H9 (cell line): ENCODE measurements around the gene CCDC88C. TPM values are rescaled to one million over a fixed set of nuclear protein-coding genes. Genes with fewer than 3 reads are reported as not detected.

Experiments
- DNase-seq: peaks from one replicate; pipeline ENCODE4 v3.0.0-alpha.2; 2017
- H2AFZ ChIP-seq: one replicate; pipeline ENCODE4 v1.6.1; 2013; ENCODE audit warnings: mild to moderate bottlenecking, low read length, control low read depth, moderate library complexity
- H2AK5ac ChIP-seq: 2 replicates; pipeline ENCODE4 v1.6.1; 2013; ENCODE audit warnings: low read length, control low read depth, mixed read lengths; ENCODE audit not compliant: insufficient read length
- H2BK120ac ChIP-seq: one replicate; pipeline ENCODE4 v1.6.1; 2013; ENCODE audit warnings: low read depth, mild to moderate bottlenecking, low read length, control low read depth, inconsistent platforms; ENCODE audit not compliant: poor library complexity, severe bottlenecking
- H2BK12ac ChIP-seq: 2 replicates; pipeline ENCODE4 v1.6.1; 2013; ENCODE audit warnings: low read length, control low read depth, mixed read lengths, low read depth; ENCODE audit not compliant: insufficient read length
- H2BK15ac ChIP-seq: 2 replicates; pipeline ENCODE4 v1.6.1; 2013; ENCODE audit warnings: low read depth, low read length, control low read depth
- H2BK20ac ChIP-seq: one replicate; pipeline ENCODE4 v1.6.1; 2013; ENCODE audit warnings: low read depth, mild to moderate bottlenecking, low read length, control low read depth, inconsistent platforms; ENCODE audit not compliant: poor library complexity, severe bottlenecking
- H2BK5ac ChIP-seq: 2 replicates; pipeline ENCODE4 v1.6.1; 2013; ENCODE audit warnings: low read length, control low read depth, mixed read lengths; ENCODE audit not compliant: insufficient read length
- H3K14ac ChIP-seq: 2 replicates; pipeline ENCODE4 v1.6.1; 2013; ENCODE audit warnings: low read length, control low read depth; ENCODE audit not compliant: insufficient read depth
- H3K18ac ChIP-seq: 2 replicates; pipeline ENCODE4 v1.6.1; 2013; ENCODE audit warnings: low read depth, mild to moderate bottlenecking, mixed read lengths, low read length, control low read depth; ENCODE audit not compliant: insufficient read length
- H3K23ac ChIP-seq: 2 replicates; pipeline ENCODE4 v1.6.1; 2013; ENCODE audit warnings: low read length, control low read depth, mixed read lengths, low read depth; ENCODE audit not compliant: insufficient read length
- H3K23me2 ChIP-seq: 2 replicates; pipeline ENCODE4 v1.6.1; 2013; ENCODE audit warnings: low read depth, mild to moderate bottlenecking, mixed read lengths, low read length, control low read depth; ENCODE audit not compliant: insufficient read length, poor library complexity, severe bottlenecking
- H3K27ac ChIP-seq: 2 replicates; pipeline ENCODE4 v1.5.1; 2013; ENCODE audit warnings: low read length, control low read depth, mixed read lengths, low read depth; ENCODE audit not compliant: insufficient read length
- H3K27me3 ChIP-seq: 2 replicates; pipeline ENCODE4 v1.6.1; 2013; ENCODE audit warnings: low read length, control low read depth, inconsistent platforms; ENCODE audit not compliant: insufficient read depth
- H3K4ac ChIP-seq: 2 replicates; pipeline ENCODE4 v1.6.1; 2013; ENCODE audit warnings: low read depth, mild to moderate bottlenecking, control low read depth, inconsistent platforms, low read length, moderate library complexity
- H3K4me1 ChIP-seq: 2 replicates; pipeline ENCODE4 v1.6.1; 2013; ENCODE audit warnings: low read length, control low read depth, inconsistent platforms; ENCODE audit not compliant: insufficient read depth
- H3K4me2 ChIP-seq: 2 replicates; pipeline ENCODE4 v1.6.1; 2013; ENCODE audit warnings: low read length, control low read depth, mixed read lengths; ENCODE audit not compliant: insufficient read length, insufficient read depth
- H3K56ac ChIP-seq: 2 replicates; pipeline ENCODE4 v1.6.1; 2013; ENCODE audit warnings: low read depth, mild to moderate bottlenecking, mixed read lengths, low read length, control low read depth; ENCODE audit not compliant: insufficient read length
- H3K79me1 ChIP-seq: 2 replicates; pipeline ENCODE4 v1.6.1; 2013; ENCODE audit warnings: low read depth, mild to moderate bottlenecking, moderate library complexity, low read length, control low read depth, inconsistent platforms; ENCODE audit not compliant: insufficient read depth, poor library complexity, severe bottlenecking
- H3K79me2 ChIP-seq: 2 replicates; pipeline ENCODE4 v1.6.1; 2013; ENCODE audit warnings: low read length, control low read depth, inconsistent platforms; ENCODE audit not compliant: insufficient read depth
- H3K9ac ChIP-seq: 2 replicates; pipeline ENCODE4 v1.6.1; 2013; ENCODE audit warnings: low read length, control low read depth, mixed read lengths; ENCODE audit not compliant: insufficient read length; ENCODE audit errors: extremely low read depth
- H3K9me3 ChIP-seq: one replicate; pipeline ENCODE4 v1.6.1; 2013; ENCODE audit warnings: low read depth, low read length, inconsistent platforms; ENCODE audit not compliant: control insufficient read depth
- H3T11ph ChIP-seq: one replicate; pipeline ENCODE4 v1.6.1; 2013; ENCODE audit warnings: mild to moderate bottlenecking, low read length, control low read depth, inconsistent platforms
- H4K20me1 ChIP-seq: one replicate; pipeline ENCODE4 v1.6.1; 2013; ENCODE audit not compliant: control insufficient read depth, insufficient read length, insufficient read depth
- H4K5ac ChIP-seq: 2 replicates; pipeline ENCODE4 v1.6.1; 2013; ENCODE audit warnings: low read depth, mild to moderate bottlenecking, mixed read lengths, low read length, control low read depth; ENCODE audit not compliant: insufficient read length
- H4K8ac ChIP-seq: replicated peaks from 2 replicates; pipeline ENCODE4 v1.6.1; 2013; ENCODE audit warnings: low read length, control low read depth, mixed read lengths, low read depth; ENCODE audit not compliant: insufficient read length
- H4K91ac ChIP-seq: 2 replicates; pipeline ENCODE4 v1.6.1; 2013; ENCODE audit warnings: low read depth, mild to moderate bottlenecking, moderate library complexity, mixed read lengths, low read length, control low read depth; ENCODE audit not compliant: insufficient read length
- H3K27ac Mint-ChIP-seq, 3 experiments: 2 replicates in 2 of 3; 3 replicates in 1 of 3; pipeline ENCODE4 v1.8.0; 2020 to 2021; ENCODE audit warnings: mixed read lengths in 3 of 3, mild to moderate bottlenecking in 1 of 3, moderate library complexity in 1 of 3
- H3K27me3 Mint-ChIP-seq: 2 replicates; pipeline ENCODE4 v1.8.0; 2021; ENCODE audit warnings: low read depth, mild to moderate bottlenecking, moderate library complexity, mixed read lengths
- H3K36me3 Mint-ChIP-seq, 3 experiments: 2 replicates in 2 of 3; 3 replicates in 1 of 3; pipeline ENCODE4 v1.8.0; 2020 to 2021; ENCODE audit warnings: low read depth in 3 of 3, mixed read lengths in 3 of 3; ENCODE audit not compliant: insufficient read depth in 1 of 3
- H3K4me1 Mint-ChIP-seq, 2 experiments: 2 replicates each; pipeline ENCODE4 v1.8.0; 2020; ENCODE audit warnings: mixed read lengths in 2 of 2
- H3K4me3 Mint-ChIP-seq, 2 experiments: 2 replicates in 1 of 2; 3 replicates in 1 of 2; pipeline ENCODE4 v1.8.0; 2020 to 2021; ENCODE audit warnings: mild to moderate bottlenecking in 2 of 2, mixed read lengths in 2 of 2, moderate library complexity in 1 of 2
- H3K9me3 Mint-ChIP-seq, 2 experiments: 2 replicates in 1 of 2; 3 replicates in 1 of 2; pipeline ENCODE4 v1.8.0; 2020; ENCODE audit warnings: mild to moderate bottlenecking in 2 of 2, mixed read lengths in 2 of 2, moderate library complexity in 1 of 2
- WGBS: extraction: QIAGEN DNeasy Blood & Tissue Kit; methylation state at CpG from one replicate; pipeline ENCODE4 v1.1.7; 2013; ENCODE audit warnings: missing lambda C conversion rate, low lambda C conversion rate, mixed read lengths; ENCODE audit not compliant: insufficient read length; ENCODE audit errors: extremely low coverage; 5-methylcytosine and 5-hydroxymethylcytosine counted together
- total RNA-seq: library from RNA; stranded (reverse); gene quantifications from 2 replicates; pipeline ENCODE4 v1.2.1, GENCODE V29; 2021
- TF ChIP-seq, protein P1 (sequence below): fragments of 200-600 bp; sonication (generic); conservative IDR thresholded peaks from 3 replicates; pipeline ENCODE4 v1.8.0; 2021; ENCODE audit warnings: antibody characterized with exemption, mild to moderate bottlenecking

Gene CCDC88C
- total RNA-seq, 1 experiment from 2014 or later: 52.4 TPM

DNA sequence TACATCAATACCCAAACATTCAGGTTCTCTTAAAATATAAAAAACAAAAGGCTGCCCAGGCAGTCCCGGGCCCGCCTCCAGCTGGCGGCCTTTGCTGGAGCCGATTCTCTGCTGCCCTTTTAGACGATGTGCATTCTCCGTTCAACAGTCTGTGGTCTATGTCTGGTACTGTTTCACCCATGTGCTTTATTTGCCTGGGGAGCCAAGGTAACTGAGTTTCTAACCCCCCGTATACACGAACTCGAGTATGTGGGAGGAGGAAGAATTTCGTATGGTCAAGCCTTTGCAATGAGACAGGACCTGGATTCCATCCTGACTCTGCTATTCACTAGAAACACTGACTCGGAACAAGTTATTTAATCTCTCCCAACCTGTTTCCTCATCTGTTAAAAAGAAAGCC lies 119.0 kb downstream of the CCDC88C start:
- no peak overlapping the region for H2BK20ac ChIP-seq
- Mint-ChIP-seq H3K9me3 (no peaks in the 10 kb centered on the region), H3K36me3 (peaks cover 33 to 80% (median 61%) of the 10 kb centered on the region in 3 experiments; a peak in 6 of 7 replicates), H3K27me3 (no peaks in the 10 kb centered on the region), H3K4me1 (peaks cover 5 to 9% of the 10 kb centered on the region in 2 experiments), H3K27ac (peak overlapping the region in 1 of 3 experiments; percentile 69; a peak in 2 of 7 replicates), H3K4me3 (no peak overlapping the region)
- H4K8ac ChIP-seq: no peak overlapping the region
- no peaks in the 10 kb centered on the region for H3K79me1 ChIP-seq
- no peak overlapping the region for H3K56ac ChIP-seq
- DNase-seq: no peak
- no peak overlapping the region for H3K18ac ChIP-seq
- H3K4me1 ChIP-seq: no peaks in the 10 kb centered on the region
- H3K23ac ChIP-seq: no peak overlapping the region
- no peak overlapping the region for H3T11ph ChIP-seq
- H3K79me2 ChIP-seq: no peaks in the 10 kb centered on the region
- H4K20me1 ChIP-seq: no peaks in the 10 kb centered on the region
- no peak overlapping the region for H2BK12ac ChIP-seq
- H2AK5ac ChIP-seq: no peak overlapping the region
- TF ChIP-seq, protein P1, sequence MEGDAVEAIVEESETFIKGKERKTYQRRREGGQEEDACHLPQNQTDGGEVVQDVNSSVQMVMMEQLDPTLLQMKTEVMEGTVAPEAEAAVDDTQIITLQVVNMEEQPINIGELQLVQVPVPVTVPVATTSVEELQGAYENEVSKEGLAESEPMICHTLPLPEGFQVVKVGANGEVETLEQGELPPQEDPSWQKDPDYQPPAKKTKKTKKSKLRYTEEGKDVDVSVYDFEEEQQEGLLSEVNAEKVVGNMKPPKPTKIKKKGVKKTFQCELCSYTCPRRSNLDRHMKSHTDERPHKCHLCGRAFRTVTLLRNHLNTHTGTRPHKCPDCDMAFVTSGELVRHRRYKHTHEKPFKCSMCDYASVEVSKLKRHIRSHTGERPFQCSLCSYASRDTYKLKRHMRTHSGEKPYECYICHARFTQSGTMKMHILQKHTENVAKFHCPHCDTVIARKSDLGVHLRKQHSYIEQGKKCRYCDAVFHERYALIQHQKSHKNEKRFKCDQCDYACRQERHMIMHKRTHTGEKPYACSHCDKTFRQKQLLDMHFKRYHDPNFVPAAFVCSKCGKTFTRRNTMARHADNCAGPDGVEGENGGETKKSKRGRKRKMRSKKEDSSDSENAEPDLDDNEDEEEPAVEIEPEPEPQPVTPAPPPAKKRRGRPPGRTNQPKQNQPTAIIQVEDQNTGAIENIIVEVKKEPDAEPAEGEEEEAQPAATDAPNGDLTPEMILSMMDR: no peak
- no peaks in the 10 kb centered on the region for H3K27me3 ChIP-seq
- H3K9ac ChIP-seq: no peak overlapping the region
- H3K4ac ChIP-seq: no peak overlapping the region
- H3K14ac ChIP-seq: no peak overlapping the region
- no peak overlapping the region for H2AFZ ChIP-seq
- no peaks in the 10 kb centered on the region for H3K23me2 ChIP-seq
- no peak overlapping the region for H3K27ac ChIP-seq
- no peaks in the 10 kb centered on the region for H3K9me3 ChIP-seq
- no peak overlapping the region for H2BK15ac ChIP-seq
- WGBS: no CpG with 5 or more reads among the region's 11 CpGs
- H2BK120ac ChIP-seq: no peak overlapping the region
- H4K91ac ChIP-seq: no peak overlapping the region
- H3K4me2 ChIP-seq: no peak overlapping the region
- no peak overlapping the region for H2BK5ac ChIP-seq
- no peak overlapping the region for H4K5ac ChIP-seq
